Stimulated activated naive B cell treated with anti-CD40 and anti-IgM and Interleukin-4, amounts not matched to agents 10 μg/mL and 1 μg/mL and 100 μg/mL, for 72 hours (primary cell): ENCODE results near the gene DOCK1.

Experiments
- ATAC-seq, 2 donors: fragments of 150-1000 bp; cut with Tn5 transposase; replicated peaks; 2 replicates each; pipeline ENCODE4 v1.10.0; 2021; ENCODE audit warnings: moderate library complexity in 1 of 2
- DNase-seq: peaks from one replicate; pipeline ENCODE4 v3.0.0; 2021
- H3K27ac Mint-ChIP-seq: one replicate; pipeline ENCODE4 v1.8.0; 2022; ENCODE audit warnings: mild to moderate bottlenecking, mixed read lengths
- H3K27me3 Mint-ChIP-seq, 2 donors: one replicate each; pipeline ENCODE4 v1.8.0; 2022; ENCODE audit warnings: mixed read lengths in 2 of 2
- H3K36me3 Mint-ChIP-seq, 2 donors: one replicate each; pipeline ENCODE4 v1.8.0; 2022; ENCODE audit warnings: mixed read lengths in 2 of 2, mild to moderate bottlenecking in 1 of 2
- H3K4me1 Mint-ChIP-seq, 2 donors: one replicate each; pipeline ENCODE4 v1.8.0; 2022; ENCODE audit warnings: mixed read lengths in 2 of 2, mild to moderate bottlenecking in 1 of 2
- H3K4me3 Mint-ChIP-seq, 2 donors: one replicate each; pipeline ENCODE4 v1.8.0; 2022; ENCODE audit warnings: mild to moderate bottlenecking in 2 of 2, mixed read lengths in 2 of 2, moderate library complexity in 1 of 2
- H3K9me3 Mint-ChIP-seq, 2 donors: one replicate each; pipeline ENCODE4 v1.8.0; 2022; ENCODE audit warnings: mixed read lengths in 2 of 2, mild to moderate bottlenecking in 1 of 2

The DOCK1 gene

GRCh38 chr10:127402596-127403409, 497.6 kb downstream of the DOCK1 start:
- H3K36me3 Mint-ChIP-seq, result no peaks in the 10 kb centered on the region
- peaks cover 0 to 2% of the 10 kb centered on the region in 2 donors for H3K4me1 Mint-ChIP-seq
- no peak overlapping the region for H3K27ac Mint-ChIP-seq
- H3K4me3 Mint-ChIP-seq, result no peak overlapping the region
- DNase-seq (no peak), ATAC-seq (no peak)
- peaks cover 7 to 8% of the 10 kb centered on the region in 2 donors for H3K9me3 Mint-ChIP-seq
- H3K27me3 Mint-ChIP-seq, result no peaks in the 10 kb centered on the region

GRCh38 chr10:127405221-127405620, 500.0 kb downstream of the DOCK1 start:
- Mint-ChIP-seq H3K27me3 (no peaks in the 10 kb centered on the region), H3K4me3 (no peak overlapping the region), H3K9me3 (peaks cover 7 to 8% of the 10 kb centered on the region in 2 donors), H3K27ac (no peak overlapping the region), H3K36me3 (no peaks in the 10 kb centered on the region), H3K4me1 (peaks cover 0 to 2% of the 10 kb centered on the region in 2 donors)
- ATAC-seq (no peak), DNase-seq (no peak)

- H3K9me3 Mint-ChIP-seq, result peaks cover 7 to 8% of the 10 kb centered on the region in 2 donors
- peaks cover 0 to 2% of the 10 kb centered on the region in 2 donors for H3K4me1 Mint-ChIP-seq
- H3K27me3 Mint-ChIP-seq, result no peaks in the 10 kb centered on the region
- H3K27ac Mint-ChIP-seq, result no peak overlapping the region
- no peaks in the 10 kb centered on the region for H3K36me3 Mint-ChIP-seq
- no peak for ATAC-seq
- no peak overlapping the region for H3K4me3 Mint-ChIP-seq
- no peak for DNase-seq
These were observed 500.9 kb downstream of the DOCK1 start for GRCh38 chr10:127406018-127406550.

DNA sequence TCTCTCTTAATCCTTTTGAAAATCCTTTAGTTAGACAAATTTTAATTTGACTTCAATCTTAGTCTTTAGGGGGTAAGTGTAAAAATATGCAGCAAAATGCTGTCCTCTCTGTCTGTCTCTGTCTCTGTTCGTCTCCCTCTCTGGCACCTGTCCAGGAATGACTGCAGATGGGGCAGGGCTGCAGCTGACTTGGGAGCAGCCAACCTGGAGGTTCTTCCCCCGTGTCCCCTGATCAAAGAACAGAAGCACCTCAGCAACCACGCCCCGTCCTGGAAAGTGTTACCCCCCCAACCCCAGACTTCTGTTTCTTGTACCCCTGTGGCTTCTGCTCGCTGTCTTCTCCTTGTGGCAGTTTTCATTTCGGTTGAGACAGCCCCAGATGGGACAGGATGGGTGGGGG, 502.3 kb downstream of the DOCK1 start:
- H3K4me3 Mint-ChIP-seq, result no peak overlapping the region
- H3K27me3 Mint-ChIP-seq, result no peaks in the 10 kb centered on the region
- H3K27ac Mint-ChIP-seq, result no peak overlapping the region
- H3K4me1 Mint-ChIP-seq, result peaks cover 0 to 2% of the 10 kb centered on the region in 2 donors
- no peaks in the 10 kb centered on the region for H3K36me3 Mint-ChIP-seq
- H3K9me3 Mint-ChIP-seq, result no peaks in the 10 kb centered on the region
- no peak for ATAC-seq
- no peak for DNase-seq

DNA sequence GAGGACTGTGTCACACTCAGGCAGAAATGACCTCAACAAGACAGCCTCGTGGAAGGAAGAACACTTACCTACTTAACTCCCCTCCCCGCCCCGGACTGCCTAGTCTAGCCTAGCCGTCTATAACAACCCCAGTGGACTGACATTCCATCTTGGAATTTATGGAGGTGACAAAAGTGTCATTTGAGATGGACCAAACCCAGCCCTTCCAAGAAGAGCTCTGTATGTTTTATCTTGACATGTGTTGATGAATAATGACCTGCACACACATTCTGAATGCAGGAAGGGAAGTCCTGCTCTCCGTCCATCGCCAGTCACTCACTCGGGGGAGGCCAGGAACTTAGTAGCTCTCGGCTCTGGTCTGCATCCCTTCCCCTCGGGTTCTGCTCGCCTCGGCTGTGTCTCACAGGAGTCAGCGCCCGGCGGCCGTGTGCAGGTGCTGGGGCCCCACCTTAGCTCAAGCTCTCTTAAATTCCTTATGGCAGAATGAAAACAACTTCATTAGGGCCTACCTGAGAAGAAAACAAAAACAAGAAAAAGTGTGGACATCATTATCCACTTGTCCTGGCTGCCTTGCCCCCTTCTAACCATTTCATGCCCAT, 503.0 kb downstream of the DOCK1 start:
- Mint-ChIP-seq H3K4me3 (no peak overlapping the region), H3K27ac (peak overlapping the region; percentile 20), H3K9me3 (no peaks in the 10 kb centered on the region), H3K27me3 (no peaks in the 10 kb centered on the region), H3K36me3 (no peaks in the 10 kb centered on the region), H3K4me1 (peaks cover 0 to 2% of the 10 kb centered on the region in 2 donors)
- ATAC-seq (no peak), DNase-seq (no peak)

GRCh38 chr10:127408733-127409132, 503.5 kb downstream of the DOCK1 start:
- Mint-ChIP-seq H3K4me3 (no peak overlapping the region), H3K27me3 (no peaks in the 10 kb centered on the region), H3K36me3 (no peaks in the 10 kb centered on the region), H3K9me3 (no peaks in the 10 kb centered on the region), H3K4me1 (peaks cover 0 to 2% of the 10 kb centered on the region in 2 donors), H3K27ac (no peak overlapping the region)
- DNase-seq (no peak), ATAC-seq (no peak)

DNA sequence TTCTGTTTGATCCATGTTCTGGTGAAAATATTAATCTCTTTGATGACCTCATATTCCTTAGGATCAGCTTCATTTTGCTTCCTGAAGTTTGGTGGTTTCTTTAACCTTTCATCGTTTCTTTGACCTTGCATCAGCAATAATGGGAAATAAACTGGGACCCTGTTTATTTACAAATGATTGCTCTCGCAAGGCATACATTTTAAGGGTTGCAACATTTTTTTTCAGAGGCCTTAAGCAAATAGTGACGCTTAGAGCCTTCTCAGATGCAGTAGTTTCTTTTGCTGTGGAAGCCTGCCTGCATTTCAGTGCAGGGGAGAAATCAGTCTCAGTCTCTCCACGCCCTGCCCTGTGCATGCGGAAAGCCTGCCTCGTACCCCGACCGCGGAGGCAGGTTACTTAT, 504.8 kb downstream of the DOCK1 start:
- H3K4me3 Mint-ChIP-seq, result no peak overlapping the region
- peaks cover 0 to 2% of the 10 kb centered on the region in 2 donors for H3K4me1 Mint-ChIP-seq
- H3K36me3 Mint-ChIP-seq, result no peaks in the 10 kb centered on the region
- H3K27ac Mint-ChIP-seq, result no peak overlapping the region
- no peaks in the 10 kb centered on the region for H3K27me3 Mint-ChIP-seq
- DNase-seq (no peak), ATAC-seq (no peak)
- H3K9me3 Mint-ChIP-seq, result no peaks in the 10 kb centered on the region

- H3K4me3 Mint-ChIP-seq, result no peak overlapping the region
- DNase-seq, result no peak
- H3K27me3 Mint-ChIP-seq, result no peaks in the 10 kb centered on the region
- no peak for ATAC-seq
- H3K36me3 Mint-ChIP-seq, result no peaks in the 10 kb centered on the region
- no peaks in the 10 kb centered on the region for H3K9me3 Mint-ChIP-seq
- H3K27ac Mint-ChIP-seq, result no peak overlapping the region
- H3K4me1 Mint-ChIP-seq, result peaks cover 0 to 2% of the 10 kb centered on the region in 2 donors
These were observed 505.8 kb downstream of the DOCK1 start for GRCh38 chr10:127411062-127411461.

GRCh38 chr10:127413326-127413725, 508.1 kb downstream of the DOCK1 start:
- no peaks in the 10 kb centered on the region for H3K36me3 Mint-ChIP-seq
- no peaks in the 10 kb centered on the region for H3K27me3 Mint-ChIP-seq
- no peak overlapping the region for H3K27ac Mint-ChIP-seq
- no peaks in the 10 kb centered on the region for H3K4me1 Mint-ChIP-seq
- H3K9me3 Mint-ChIP-seq, result no peaks in the 10 kb centered on the region
- H3K4me3 Mint-ChIP-seq, result no peak overlapping the region
- no peak for ATAC-seq
- DNase-seq, result no peak

DNA sequence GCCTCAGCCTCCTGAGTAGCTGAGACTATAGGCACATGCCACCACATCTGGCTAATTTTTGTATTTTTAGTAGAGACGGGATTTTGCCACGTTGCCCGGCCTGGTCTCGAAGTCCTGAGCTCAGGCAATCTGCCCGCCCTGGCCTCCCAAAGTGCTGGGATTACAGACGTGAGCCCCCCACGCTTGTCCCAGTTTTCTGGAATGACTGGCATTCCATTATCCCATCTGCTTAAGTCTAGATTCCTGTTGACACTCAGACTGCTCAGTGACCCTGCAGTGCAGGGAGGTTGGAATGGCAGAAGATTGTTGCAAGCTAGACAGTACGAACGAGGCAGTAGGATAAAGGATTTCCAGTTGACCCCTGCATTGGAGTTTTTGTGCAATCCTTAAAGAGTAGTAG, 508.8 kb downstream of the DOCK1 start:
- Mint-ChIP-seq H3K27me3 (no peaks in the 10 kb centered on the region), H3K36me3 (no peaks in the 10 kb centered on the region), H3K27ac (no peak overlapping the region), H3K9me3 (no peaks in the 10 kb centered on the region), H3K4me1 (no peaks in the 10 kb centered on the region), H3K4me3 (no peak overlapping the region)
- ATAC-seq (no peak), DNase-seq (no peak)

DNA sequence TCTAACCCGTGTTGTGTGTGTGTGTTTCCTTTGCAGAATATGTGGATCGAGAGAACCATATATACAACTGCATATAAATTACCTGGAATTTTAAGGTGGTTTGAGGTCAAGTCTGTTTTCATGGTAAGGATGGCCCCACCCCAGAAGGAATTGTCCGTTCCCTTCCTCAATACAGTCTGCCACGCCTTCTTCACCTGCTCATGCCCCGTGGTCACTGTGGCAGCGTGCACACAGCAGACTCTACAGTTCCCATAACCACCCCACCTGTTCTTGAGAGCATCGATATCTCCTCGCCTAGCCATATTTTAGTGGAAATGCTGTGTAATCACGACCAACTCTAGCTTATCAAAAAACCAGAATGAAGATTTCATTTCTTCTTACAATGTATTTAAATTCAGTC, 509.9 kb downstream of the DOCK1 start:
- H3K27me3 Mint-ChIP-seq, result no peaks in the 10 kb centered on the region
- no peak overlapping the region for H3K27ac Mint-ChIP-seq
- H3K9me3 Mint-ChIP-seq, result no peaks in the 10 kb centered on the region
- no peak for ATAC-seq
- no peak for DNase-seq
- H3K4me1 Mint-ChIP-seq, result no peaks in the 10 kb centered on the region
- no peak overlapping the region for H3K4me3 Mint-ChIP-seq
- no peaks in the 10 kb centered on the region for H3K36me3 Mint-ChIP-seq

GRCh38 chr10:127415901-127416581, 510.8 kb downstream of the DOCK1 start:
- no peak for ATAC-seq
- Mint-ChIP-seq H3K36me3 (no peaks in the 10 kb centered on the region), H3K4me3 (no peak overlapping the region), H3K4me1 (no peaks in the 10 kb centered on the region), H3K9me3 (no peaks in the 10 kb centered on the region), H3K27ac (no peak overlapping the region), H3K27me3 (no peaks in the 10 kb centered on the region)
- DNase-seq, result no peak

DNA sequence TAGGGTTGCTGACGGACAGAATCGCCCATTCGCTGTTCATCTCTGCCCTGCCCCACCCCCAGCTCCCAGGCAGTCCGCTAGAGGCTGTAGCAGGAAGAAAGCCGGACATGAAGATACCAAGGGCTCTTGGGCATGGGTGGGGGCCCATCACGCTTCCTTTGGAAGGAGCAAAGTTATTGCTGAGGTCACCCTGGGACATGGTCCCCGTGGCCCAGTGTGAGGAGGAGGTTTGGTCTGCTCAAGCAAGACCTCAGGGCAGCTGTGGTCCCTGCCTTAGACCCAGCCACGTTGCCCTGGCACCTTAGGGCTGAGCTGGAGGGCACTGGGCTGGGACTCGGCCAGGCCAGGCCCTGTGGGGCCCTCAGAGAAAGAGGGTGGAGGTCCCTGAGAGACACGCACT, 511.8 kb downstream of the DOCK1 start:
- Mint-ChIP-seq H3K36me3 (no peaks in the 10 kb centered on the region), H3K27ac (no peak overlapping the region), H3K9me3 (peaks cover 0 to 3% of the 10 kb centered on the region in 2 donors), H3K4me1 (no peaks in the 10 kb centered on the region), H3K4me3 (no peak overlapping the region), H3K27me3 (no peaks in the 10 kb centered on the region)
- DNase-seq (no peak), ATAC-seq (no peak)

- Mint-ChIP-seq H3K4me1 (no peaks in the 10 kb centered on the region), H3K27ac (no peak overlapping the region), H3K36me3 (no peaks in the 10 kb centered on the region), H3K27me3 (no peaks in the 10 kb centered on the region), H3K9me3 (peaks cover 0 to 3% of the 10 kb centered on the region in 2 donors), H3K4me3 (no peak overlapping the region)
- ATAC-seq (no peak), DNase-seq (no peak)
These were observed 512.6 kb downstream of the DOCK1 start for GRCh38 chr10:127417686-127418401.
